Measurements from ENCODE around the gene PCDHA1.
"Not testable (repeated sequence)": the region's sequence is repeated elsewhere in the genome, so short reads cannot be mapped to it uniquely, and the experiment has no call there.

PCDHA1 gene

GRCh38 chr5:140840978-140841962, 55.3 kb downstream of the PCDHA1 start, which contains the start of gene PCDHA8:
Gene PCDHA8, plus strand, starts transcription at chr5:140841187. Its CDS starts 135 bp downstream, at chr5:140841322.
- Histone ChIP-seq H3K27me3 (ENCODE audit: control insufficient read depth in 1 of 2, insufficient read depth in 1 of 2, low read length in 2 of 2) (no peaks in the 10 kb centered on the region), H3K79me1 (replicated peaks; ENCODE audit: low read length, poor library complexity, severe bottlenecking) (no peaks in the 10 kb centered on the region), H2BK120ac (ENCODE audit: low read depth, low read length) (no peak within 1 kb of the TSS), H3K23ac (ENCODE audit: low read length in 2 of 2) (no peak within 1 kb of the TSS), H4K91ac (ENCODE audit: low read length) (no peak within 1 kb of the TSS), H3K18ac (ENCODE audit: low read depth in 1 of 2, low read length in 2 of 2) (no peak within 1 kb of the TSS), H3K14ac (ENCODE audit: low read length in 2 of 2) (no peak within 1 kb of the TSS), H2BK15ac (ENCODE audit: low read depth, poor library complexity, severe bottlenecking) (no peak within 1 kb of the TSS), H3K9ac (ENCODE audit: low read length) (no peak within 1 kb of the TSS), H3K4me3 (ENCODE audit: insufficient read depth in 1 of 2, low read depth in 1 of 2, low read length in 2 of 2) (peak within 1 kb of the TSS in 1 of 2 experiments; percentile 36), H3K9me3 (ENCODE audit: control insufficient read depth, low read length) (peaks cover 39% of the 10 kb centered on the region), H2BK12ac (ENCODE audit: low read length in 2 of 2) (no peak within 1 kb of the TSS), H4K8ac (ENCODE audit: low read length) (no peak within 1 kb of the TSS), H2BK5ac (ENCODE audit: low read depth, low read length, poor library complexity, severe bottlenecking) (no peak within 1 kb of the TSS), H3K36me3 (ENCODE audit: control insufficient read depth in 1 of 2, insufficient read depth in 2 of 2, low read depth in 1 of 2, low read length in 2 of 2) (peaks cover 0 to 14% of the 10 kb centered on the region in 2 experiments), H3K4ac (ENCODE audit: low read depth in 1 of 2, low read length in 2 of 2) (no peak within 1 kb of the TSS), H2AFZ (ENCODE audit: low read depth, low read length) (no peak within 1 kb of the TSS), H2AK5ac (ENCODE audit: low read length, severe bottlenecking) (no peak within 1 kb of the TSS), H3K27ac (ENCODE audit: low read length, poor library complexity, severe bottlenecking) (no peak within 1 kb of the TSS), H3K4me1 (ENCODE audit: control insufficient read depth, insufficient read depth, low read depth, low read length) (no peaks in the 10 kb centered on the region), H3K4me2 (ENCODE audit: low read length, poor library complexity, severe bottlenecking) (peak within 1 kb of the TSS; percentile 55)
- DNase-seq: peak; percentile 55
- WGBS: 69% methylated on average over 45 of the region's 47 CpGs

DNA sequence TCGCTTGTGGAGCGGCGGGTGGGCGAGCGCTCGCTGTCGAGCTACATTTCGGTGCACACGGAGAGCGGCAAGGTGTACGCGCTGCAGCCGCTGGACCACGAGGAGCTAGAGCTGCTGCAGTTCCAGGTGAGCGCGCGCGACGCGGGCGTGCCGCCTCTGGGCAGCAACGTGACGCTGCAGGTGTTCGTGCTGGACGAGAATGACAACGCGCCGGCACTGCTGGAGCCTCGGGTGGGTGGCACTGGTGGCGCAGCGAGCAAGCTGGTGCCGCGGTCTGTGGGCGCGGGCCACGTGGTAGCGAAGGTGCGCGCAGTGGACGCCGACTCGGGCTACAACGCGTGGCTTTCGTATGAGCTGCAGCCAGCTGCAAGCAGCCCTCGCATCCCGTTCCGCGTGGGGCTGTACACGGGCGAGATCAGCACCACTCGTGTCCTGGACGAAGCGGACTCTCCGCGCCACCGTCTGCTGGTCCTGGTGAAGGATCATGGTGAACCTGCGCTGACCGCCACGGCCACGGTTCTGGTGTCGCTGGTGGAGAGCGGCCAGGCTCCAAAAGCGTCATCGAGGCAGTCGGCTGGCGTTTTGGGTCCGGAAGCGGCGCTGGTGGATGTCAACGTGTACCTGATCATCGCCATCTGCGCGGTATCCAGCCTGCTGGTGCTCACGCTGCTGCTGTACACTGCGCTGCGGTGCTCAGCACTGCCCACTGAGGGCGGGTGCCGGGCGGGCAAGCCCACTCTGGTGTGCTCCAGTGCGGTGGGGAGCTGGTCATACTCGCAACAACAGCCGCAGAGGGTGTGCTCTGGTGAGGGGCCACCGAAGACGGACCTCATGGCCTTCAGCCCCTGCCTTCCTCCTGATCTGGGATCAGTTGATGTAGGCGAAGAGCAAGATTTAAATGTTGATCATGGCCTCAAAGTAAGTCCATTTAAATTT, 57.1 kb downstream of the PCDHA1 start:
- Histone ChIP-seq H3K14ac (ENCODE audit: low read length in 2 of 2) (no peak overlapping the region), H4K91ac (ENCODE audit: low read length) (no peak overlapping the region), H3K23ac (ENCODE audit: low read length in 2 of 2) (no peak overlapping the region), H3K36me3 (ENCODE audit: control insufficient read depth in 1 of 2, insufficient read depth in 2 of 2, low read depth in 1 of 2, low read length in 2 of 2) (peaks cover 0 to 11% of the 10 kb centered on the region in 2 experiments), H3K4me2 (ENCODE audit: low read length, poor library complexity, severe bottlenecking) (no peak overlapping the region), H3K79me1 (replicated peaks; ENCODE audit: low read length, poor library complexity, severe bottlenecking) (no peaks in the 10 kb centered on the region), H3K4me3 (ENCODE audit: insufficient read depth in 1 of 2, low read depth in 1 of 2, low read length in 2 of 2) (no peak overlapping the region), H2AK5ac (ENCODE audit: low read length, severe bottlenecking) (no peak overlapping the region), H3K18ac (ENCODE audit: low read depth in 1 of 2, low read length in 2 of 2) (no peak overlapping the region), H2BK12ac (ENCODE audit: low read length in 2 of 2) (no peak overlapping the region), H3K27me3 (ENCODE audit: control insufficient read depth in 1 of 2, insufficient read depth in 1 of 2, low read length in 2 of 2) (no peaks in the 10 kb centered on the region), H3K27ac (ENCODE audit: low read length, poor library complexity, severe bottlenecking) (no peak overlapping the region), H3K9ac (ENCODE audit: low read length) (no peak overlapping the region), H2AFZ (ENCODE audit: low read depth, low read length) (no peak overlapping the region), H2BK120ac (ENCODE audit: low read depth, low read length) (no peak overlapping the region), H3K9me3 (ENCODE audit: control insufficient read depth, low read length) (peaks cover 38% of the 10 kb centered on the region), H3K4ac (ENCODE audit: low read depth in 1 of 2, low read length in 2 of 2) (no peak overlapping the region), H2BK5ac (ENCODE audit: low read depth, low read length, poor library complexity, severe bottlenecking) (no peak overlapping the region), H2BK15ac (ENCODE audit: low read depth, poor library complexity, severe bottlenecking) (no peak overlapping the region), H4K8ac (ENCODE audit: low read length) (no peak overlapping the region), H3K4me1 (ENCODE audit: control insufficient read depth, insufficient read depth, low read depth, low read length) (no peaks in the 10 kb centered on the region)
- WGBS: 97% methylated on average over 46 of the region's 87 CpGs
- no peak for DNase-seq

- not testable (repeated sequence) for H2AK5ac ChIP-seq (ENCODE audit: low read length, severe bottlenecking); H2BK120ac ChIP-seq (ENCODE audit: low read depth, low read length); H3K18ac ChIP-seq (ENCODE audit: low read depth in 1 of 2, low read length in 2 of 2); H2BK12ac ChIP-seq (ENCODE audit: low read length in 2 of 2); H3K36me3 ChIP-seq (ENCODE audit: control insufficient read depth in 1 of 2, insufficient read depth in 2 of 2, low read depth in 1 of 2, low read length in 2 of 2); H3K23ac ChIP-seq (ENCODE audit: low read length in 2 of 2); H4K8ac ChIP-seq (ENCODE audit: low read length); H3K79me1 ChIP-seq (replicated peaks; ENCODE audit: low read length, poor library complexity, severe bottlenecking); H2AFZ ChIP-seq (ENCODE audit: low read depth, low read length); H3K9ac ChIP-seq (ENCODE audit: low read length); H3K4me1 ChIP-seq (ENCODE audit: control insufficient read depth, insufficient read depth, low read depth, low read length); H2BK15ac ChIP-seq (ENCODE audit: low read depth, poor library complexity, severe bottlenecking); H4K91ac ChIP-seq (ENCODE audit: low read length); DNase-seq; H3K4me3 ChIP-seq (ENCODE audit: insufficient read depth in 1 of 2, low read depth in 1 of 2, low read length in 2 of 2); H3K27me3 ChIP-seq (ENCODE audit: control insufficient read depth in 1 of 2, insufficient read depth in 1 of 2, low read length in 2 of 2); H3K27ac ChIP-seq (ENCODE audit: low read length, poor library complexity, severe bottlenecking); H2BK5ac ChIP-seq (ENCODE audit: low read depth, low read length, poor library complexity, severe bottlenecking); H3K4me2 ChIP-seq (ENCODE audit: low read length, poor library complexity, severe bottlenecking); H3K4ac ChIP-seq (ENCODE audit: low read depth in 1 of 2, low read length in 2 of 2); H3K14ac ChIP-seq (ENCODE audit: low read length in 2 of 2)
- 96% methylated on average over 20 of the region's 48 CpGs for WGBS
- peaks cover 42% of the 10 kb centered on the region for H3K9me3 ChIP-seq (ENCODE audit: control insufficient read depth, low read length)
Observed at GRCh38 chr5:140848139-140849102, 62.5 kb downstream of the PCDHA1 start, which contains the start of gene PCDHA9. Gene PCDHA9, plus strand, starts transcription at chr5:140848382. Its CDS starts 114 bp downstream, at chr5:140848496.

Measured in mesenchymal stem cell (in vitro differentiated cells and primary cell).